HG02852 (cell line): ENCODE data around the gene PRR23E.
A peak's percentile ranks its signal among the peaks of the same experiment; 100 is the strongest.

ENCODE experiments used
- ATAC-seq: cut with Tn5 transposase; IDR thresholded peaks from one replicate; pipeline ENCODE4 v1.9.1; 2021; ENCODE audit warnings: mild to moderate bottlenecking, moderate library complexity; ENCODE audit not compliant: unreplicated experiment

PRR23E gene

GRCh38 chr3:127207727-127208482 is 15.0 kb downstream of the PRR23E start:
- no peak for ATAC-seq

GRCh38 chr3:127208483-127209100 is 15.7 kb downstream of the PRR23E start:
- no peak for ATAC-seq

- no peak for ATAC-seq
Observed at GRCh38 chr3:127209155-127209839, 16.4 kb downstream of the PRR23E start.

GRCh38 chr3:127209840-127210653 is 17.1 kb downstream of the PRR23E start:
- no peak for ATAC-seq

- ATAC-seq: no peak
Observed at GRCh38 chr3:127210654-127210943, 17.7 kb downstream of the PRR23E start.

- ATAC-seq: no peak
Observed at GRCh38 chr3:127211118-127212060, 18.5 kb downstream of the PRR23E start.

- ATAC-seq: no peak
Observed at GRCh38 chr3:127212231-127212630, 19.3 kb downstream of the PRR23E start.

GRCh38 chr3:127212711-127213110 is 19.8 kb downstream of the PRR23E start:
- ATAC-seq: no peak

- no peak for ATAC-seq
Observed at GRCh38 chr3:127213381-127213918, 20.5 kb downstream of the PRR23E start.

GRCh38 chr3:127214975-127215374 is 22.0 kb downstream of the PRR23E start:
- no peak for ATAC-seq

- ATAC-seq: no peak
Observed at GRCh38 chr3:127215714-127216414, 22.9 kb downstream of the PRR23E start.

- peak; percentile 44 for ATAC-seq
Observed at GRCh38 chr3:127216415-127217261, 23.7 kb downstream of the PRR23E start.

- ATAC-seq: peak; percentile 44
Observed at GRCh38 chr3:127217596-127218453, 24.9 kb downstream of the PRR23E start.

GRCh38 chr3:127218454-127218922 is 25.6 kb downstream of the PRR23E start:
- no peak for ATAC-seq

GRCh38 chr3:127220497-127220896 is 27.6 kb downstream of the PRR23E start:
- no peak for ATAC-seq

- ATAC-seq: no peak
Observed at GRCh38 chr3:127221037-127221436, 28.1 kb downstream of the PRR23E start.

GRCh38 chr3:127221446-127222035 is 28.6 kb downstream of the PRR23E start:
- no peak for ATAC-seq
